ENCODE results near the gene ESYT2. TPM values are rescaled to one million over a fixed set of nuclear protein-coding genes. Genes with fewer than 3 reads are reported as not detected.

The ESYT2 gene
- total and polyA plus RNA-seq, 9 of the 15 experiments (the other 6 are each of a cell fraction or from before 2014, with no cell fraction given): 5.8 to 86.9 (median 64.7) TPM

- H3K9ac ChIP-seq (ENCODE audit: insufficient read depth in 1 of 2, low read depth in 2 of 2, low read length in 2 of 2): no peak overlapping the region
- no TSS peak for BruUV-seq (replicated peaks)
- 0 out of 2 replicates have a peak, but pooled peaks cover 4% of the 10 kb centered on the region for H4K20me1 ChIP-seq (replicated peaks; ENCODE audit: control insufficient read depth, insufficient read depth, low read length)
- peaks cover 7% of the 10 kb centered on the region for H3K9me1 ChIP-seq (ENCODE audit: control insufficient read depth, insufficient read depth, low read length)
- no peak overlapping the region for H3K27ac ChIP-seq (ENCODE audit: extremely low read depth, low read depth, low read length)
- 0% methylated on average over 1 of the region's 1 CpG for WGBS (ENCODE audit: insufficient coverage, low coverage, missing lambda C conversion rate)
- H2AFZ ChIP-seq (ENCODE audit: low read depth, low read length): no peak overlapping the region
- TF ChIP-seq SUPT5H (IDR thresholded peaks at IDR 0.05) (peak; percentile 20; the same call in 1 of the 2 replicates), MYC (IDR thresholded peaks at IDR 0.05; ENCODE audit: low read depth, low read length) (no peak), MYC (CRISPR knock-in tag; IDR thresholded peaks at IDR 0.05; ENCODE audit: borderline replicate concordance, low read depth) (no peak), ZNF717 (CRISPR knock-in tag; IDR thresholded peaks at IDR 0.05) (no peak), HNRNPK (IDR thresholded peaks at IDR 0.05; ENCODE audit: low read depth, low read length, poor library complexity, severe bottlenecking) (no peak), GTF3C2 (IDR thresholded peaks at IDR 0.05; ENCODE audit: borderline replicate concordance, extremely low read depth, insufficient read length) (no peak), GABPB2 (CRISPR knock-in tag; conservative IDR thresholded peaks at IDR 0.05) (no peak), SREBF2 (CRISPR knock-in tag; IDR thresholded peaks at IDR 0.05) (0 out of 2 replicates have a peak, but pooled peaks have one; percentile 53), TFE3 (CRISPR knock-in tag; IDR thresholded peaks at IDR 0.05) (no peak)
- no peak overlapping the region for H3K4me2 ChIP-seq (ENCODE audit: insufficient read depth, low read length)
- H3K9me3 ChIP-seq (replicated peaks; ENCODE audit: control insufficient read depth, insufficient read depth, low read depth, low read length): no peaks in the 10 kb centered on the region
- peaks cover 86% of the 10 kb centered on the region for H3K36me3 ChIP-seq (ENCODE audit: control insufficient read depth, insufficient read depth, low read length)
- ATAC-seq (no peak), FAIRE-seq (no peak), DNase-seq (ENCODE audit: extremely low read depth in 1 of 4, low spot score in 3 of 4) (no peak)
- in situ Hi-C loops (cut with MboI): loop anchor here (10.0 kb wide), 1 partner anchor 275 kb away; no protein-coding TSS in a partner anchor
- peaks cover 11 to 20% of the 10 kb centered on the region in 2 experiments; a peak in 3 of 5 replicates for H3K4me1 ChIP-seq (replicated peaks in 1 of 2; ENCODE audit: control insufficient read depth in 2 of 2, insufficient read depth in 2 of 2, low read length in 2 of 2)
- no peak overlapping the region for H3K4me3 ChIP-seq
- intact Hi-C loops (cut with micrococcal nuclease): no loop called here
- ChIA-PET CTCF (ENCODE audit: low intra/inter-chr PET ratio) (no interaction called here), POLR2A (interaction anchor here (0.7 to 1.8 kb wide), 3 partner anchors 8 to 181 kb away, joined by 3 to 7 read pairs (median 3); no protein-coding TSS in a partner anchor)
- H3K79me2 ChIP-seq (ENCODE audit: control insufficient read depth, insufficient read depth, low read length): peaks cover 91% of the 10 kb centered on the region
- no peaks in the 10 kb centered on the region for H3K27me3 ChIP-seq (ENCODE audit: control insufficient read depth in 2 of 2, insufficient read depth in 2 of 2, low read length in 2 of 2)
Observed at GRCh38 chr7:158699341-158699740, 130.0 kb downstream of the ESYT2 start.

Data from K562 (cell line).